Stimulated activated CD8-positive, alpha-beta memory T cell treated with anti-CD3 and anti-CD28 coated beads, Interleukin-4, amount 100 ng/mL, for 24 hours (primary cell): ENCODE measurements around the gene EYA4.

Experiments
- DNase-seq: peaks from one replicate; pipeline ENCODE4 v3.0.0-alpha.2; 2020; ENCODE audit warnings: low read depth

The EYA4 gene

DNA sequence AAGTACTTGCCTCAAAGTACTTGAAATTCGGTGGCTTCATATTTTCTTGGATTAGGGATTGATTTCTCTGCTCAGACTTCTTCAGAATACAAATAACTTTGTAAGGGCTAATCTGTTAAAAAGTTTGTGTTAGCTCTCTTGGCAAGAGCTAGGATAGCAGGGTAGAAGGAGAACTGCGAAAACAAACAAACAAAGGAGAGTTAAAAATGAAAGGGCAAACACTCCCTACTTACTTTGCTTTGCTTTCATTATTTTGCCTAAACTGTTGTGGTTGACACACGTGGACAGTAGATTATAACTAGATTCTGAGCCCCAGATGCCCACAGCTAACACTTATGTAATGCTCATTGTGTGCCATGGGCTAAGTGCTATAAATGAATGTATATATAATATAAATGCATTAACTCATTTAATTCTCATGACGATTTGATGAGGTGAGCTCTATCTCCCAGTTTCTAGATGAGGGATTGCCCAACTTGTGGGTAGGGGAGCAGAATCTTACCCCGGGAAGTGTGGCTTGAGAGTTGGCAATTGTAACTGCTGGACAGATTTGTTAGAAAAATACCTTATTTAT, 48.7 kb downstream of the EYA4 start:
- no peak for DNase-seq

DNA sequence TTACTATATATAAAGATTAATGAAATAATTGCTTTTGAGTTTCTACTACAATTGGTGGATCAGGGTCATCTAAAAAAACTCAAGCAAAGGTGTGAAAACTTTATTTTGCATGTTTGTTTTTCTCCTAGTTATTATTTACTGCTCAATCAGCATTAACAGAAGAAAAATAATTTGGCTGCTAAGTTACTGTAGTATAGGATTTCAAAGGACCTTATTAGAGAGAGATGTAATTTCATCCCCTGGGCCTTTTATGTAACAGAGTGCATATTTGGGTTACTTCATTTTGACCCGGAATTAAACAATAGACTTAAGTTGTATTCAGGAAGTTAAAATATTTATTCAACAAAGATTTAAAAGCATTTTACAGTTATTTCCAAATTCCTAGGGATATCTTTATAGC, 49.8 kb downstream of the EYA4 start:
- DNase-seq: no peak

DNA sequence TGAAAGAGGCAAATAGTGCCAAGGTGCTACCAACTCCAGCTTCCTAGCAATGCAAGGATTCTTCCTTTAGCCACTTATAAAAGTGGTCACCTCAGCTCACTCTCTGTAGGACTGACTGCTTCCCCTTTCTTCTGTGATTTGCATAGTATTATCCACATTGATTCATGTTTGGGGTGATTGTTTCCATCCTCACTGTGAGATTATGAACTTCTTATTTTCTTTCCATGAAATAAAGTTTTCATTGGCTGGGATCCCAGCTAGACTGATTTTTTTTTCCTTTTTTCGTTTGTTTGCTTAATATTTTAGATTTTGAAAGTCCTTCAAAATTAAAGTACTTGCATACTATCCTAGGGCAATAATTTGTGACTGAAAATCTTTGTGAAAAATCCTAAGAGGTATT, 50.5 kb downstream of the EYA4 start:
- DNase-seq: no peak

- no peak for DNase-seq
Observed at GRCh38 chr6:133297657-133298056, 56.5 kb downstream of the EYA4 start.

- DNase-seq: no peak
Observed at GRCh38 chr6:133298335-133298734, 57.2 kb downstream of the EYA4 start.

- no peak for DNase-seq
Observed at GRCh38 chr6:133298801-133299200, 57.6 kb downstream of the EYA4 start.

DNA sequence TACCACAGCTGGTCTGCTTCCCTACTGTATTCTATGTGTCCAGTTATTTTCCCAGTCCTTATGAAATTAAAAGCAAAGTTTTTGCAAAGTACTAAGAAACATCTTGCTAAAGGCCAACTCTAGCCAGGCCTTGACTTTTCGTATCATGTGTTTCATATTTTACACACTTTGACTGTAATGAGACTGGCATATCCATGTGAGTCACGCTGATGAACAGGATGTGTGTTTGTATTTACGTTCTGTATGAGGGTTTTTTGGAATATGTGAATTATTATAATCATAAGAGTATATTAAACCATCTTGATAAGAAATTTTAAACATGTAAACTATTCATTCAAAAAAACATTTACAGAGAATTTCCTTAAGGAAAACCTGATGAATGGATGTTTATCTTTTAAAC, 59.7 kb downstream of the EYA4 start:
- DNase-seq: no peak

- no peak for DNase-seq
Observed at GRCh38 chr6:133301835-133302234, 60.7 kb downstream of the EYA4 start.

- no peak for DNase-seq
Observed at GRCh38 chr6:133306931-133307330, 65.8 kb downstream of the EYA4 start.

DNA sequence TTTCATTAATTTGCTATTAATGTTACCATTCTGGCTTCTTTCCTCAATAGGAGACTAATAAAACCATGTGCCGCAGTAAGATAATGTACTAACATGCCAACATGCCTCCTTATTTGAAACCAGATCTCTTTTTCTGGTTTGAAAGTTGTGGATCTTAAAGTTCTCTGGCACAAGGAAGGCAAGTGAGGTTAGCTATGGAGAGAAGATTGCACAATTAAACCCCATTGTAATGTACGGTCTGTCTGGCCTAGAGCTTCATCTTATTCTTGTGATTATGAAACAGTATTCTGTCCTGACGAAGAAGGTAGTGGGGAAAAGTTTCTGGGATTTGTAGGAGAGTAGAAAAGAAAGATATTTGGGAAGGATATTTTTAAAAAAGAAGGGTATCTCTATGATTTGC, 68.4 kb downstream of the EYA4 start:
- no peak for DNase-seq

DNA sequence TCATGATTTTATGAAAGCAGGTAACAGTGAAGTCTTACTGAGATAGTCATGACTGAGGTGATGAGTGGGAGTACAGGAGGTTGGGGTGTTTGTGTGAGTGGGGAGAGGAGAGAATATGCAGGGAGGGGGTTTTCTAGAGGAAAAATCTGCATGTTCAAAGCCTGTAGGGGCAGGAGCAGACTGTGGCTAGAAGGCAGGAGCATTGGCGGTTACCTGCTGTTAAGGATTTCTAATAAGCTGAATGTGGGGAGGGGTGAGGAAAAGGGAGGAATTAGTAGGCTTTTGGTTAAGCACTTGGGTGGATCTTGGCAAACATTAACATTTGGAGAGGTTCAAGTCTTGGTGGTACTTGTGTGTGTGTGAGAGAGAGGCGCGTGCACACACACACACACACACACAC, 70.8 kb downstream of the EYA4 start:
- DNase-seq: no peak

DNA sequence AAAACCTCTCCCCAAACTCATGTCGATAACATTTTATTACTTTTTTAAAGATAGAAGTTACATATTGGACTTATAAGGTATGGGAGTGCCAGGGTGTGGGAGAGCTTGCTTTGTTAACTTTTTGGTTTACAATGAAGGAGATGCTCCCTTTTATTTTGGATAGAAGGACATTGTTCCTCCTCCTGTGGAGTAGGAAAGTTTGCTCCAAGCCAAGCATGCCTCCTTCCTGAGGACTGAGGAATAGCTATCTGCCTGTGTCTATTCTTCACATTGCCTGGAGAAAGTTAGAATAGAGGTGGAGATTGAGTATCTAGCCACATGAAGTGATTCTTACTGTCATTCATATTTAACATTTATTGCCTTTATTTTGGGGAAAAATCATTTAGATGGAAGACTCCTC, 71.9 kb downstream of the EYA4 start:
- DNase-seq: no peak

DNA sequence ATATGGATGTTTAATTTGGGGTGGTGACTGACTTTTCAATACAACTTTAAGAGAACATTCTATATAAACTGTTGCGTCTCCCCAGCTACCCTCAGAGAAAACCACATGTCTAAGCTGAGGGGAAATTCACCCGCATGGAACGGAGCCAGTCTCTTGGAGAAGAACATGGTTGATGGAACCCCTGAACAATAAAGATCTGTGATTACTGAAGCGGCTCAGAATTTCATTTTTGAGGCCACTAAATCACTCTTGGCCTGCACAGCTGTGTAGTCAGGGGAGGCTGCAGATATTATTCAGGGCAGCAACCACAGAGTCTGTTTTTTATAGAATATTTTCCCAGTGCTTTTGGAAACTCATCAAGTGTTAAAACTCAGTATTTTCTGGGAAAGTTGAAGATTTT, 73.8 kb downstream of the EYA4 start:
- DNase-seq: no peak

DNA sequence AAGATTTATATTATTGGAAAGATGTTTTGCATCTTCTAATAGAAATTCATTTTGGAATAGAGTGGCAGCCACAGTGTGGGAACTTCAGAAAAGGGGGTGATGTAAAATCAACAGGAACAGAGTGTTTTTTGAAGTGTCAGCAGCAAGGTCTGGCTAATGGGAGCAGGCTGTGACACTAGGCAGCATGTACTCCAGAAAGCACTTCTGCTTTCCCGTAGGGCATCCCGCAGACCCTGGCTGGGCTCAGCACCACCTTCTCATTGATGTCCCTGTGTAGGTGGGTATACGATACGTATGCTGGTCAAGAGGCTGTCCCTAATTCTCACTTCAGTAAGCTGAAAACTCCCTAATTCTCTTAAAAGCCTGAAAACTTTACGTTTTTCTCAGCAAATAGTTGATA, 74.7 kb downstream of the EYA4 start:
- no peak for DNase-seq

DNA sequence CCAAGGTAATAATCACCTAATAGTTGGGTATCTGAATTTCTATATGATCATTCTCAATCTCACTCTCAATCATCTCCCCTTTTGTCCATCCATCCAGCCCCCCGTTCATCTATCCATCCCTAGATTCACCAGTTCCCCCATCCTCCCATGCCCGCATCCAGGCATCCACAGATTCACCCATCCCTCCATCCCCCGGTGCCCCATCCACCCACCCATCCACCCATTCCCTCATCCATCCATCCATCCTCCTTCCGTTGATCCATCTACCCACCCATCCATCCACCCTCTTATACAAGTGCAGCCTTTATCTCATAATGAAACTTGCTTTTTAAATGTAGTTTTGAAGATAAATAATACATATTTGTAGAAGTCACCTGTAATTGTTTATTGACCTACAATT, 76.5 kb downstream of the EYA4 start:
- DNase-seq: no peak

- no peak for DNase-seq
Observed at GRCh38 chr6:133326584-133326983, 85.4 kb downstream of the EYA4 start.

- DNase-seq: no peak
Observed at GRCh38 chr6:133333852-133334251, 92.7 kb downstream of the EYA4 start.

DNA sequence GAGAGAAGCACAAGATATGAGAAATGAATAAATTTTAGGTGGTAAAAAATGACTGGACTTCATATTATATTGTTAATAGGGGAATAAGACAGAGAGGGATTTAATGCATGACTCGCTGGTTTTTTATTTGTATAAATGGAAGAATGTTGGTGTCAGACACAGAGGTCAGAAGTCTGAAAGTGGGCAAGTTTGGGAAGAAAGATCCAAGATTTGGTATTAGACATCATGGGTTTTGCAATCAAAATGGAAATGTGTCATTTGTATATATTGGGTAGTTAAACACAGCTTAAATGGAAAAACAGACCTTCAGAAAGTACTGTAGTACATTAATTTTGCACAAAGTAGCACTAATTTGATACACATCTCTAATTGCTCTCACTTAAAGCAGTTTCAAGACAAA, 96.2 kb downstream of the EYA4 start:
- DNase-seq: no peak

- no peak for DNase-seq
Observed at GRCh38 chr6:133339543-133340384, 98.6 kb downstream of the EYA4 start.

- no peak for DNase-seq
Observed at GRCh38 chr6:133340557-133340956, 99.4 kb downstream of the EYA4 start.

DNA sequence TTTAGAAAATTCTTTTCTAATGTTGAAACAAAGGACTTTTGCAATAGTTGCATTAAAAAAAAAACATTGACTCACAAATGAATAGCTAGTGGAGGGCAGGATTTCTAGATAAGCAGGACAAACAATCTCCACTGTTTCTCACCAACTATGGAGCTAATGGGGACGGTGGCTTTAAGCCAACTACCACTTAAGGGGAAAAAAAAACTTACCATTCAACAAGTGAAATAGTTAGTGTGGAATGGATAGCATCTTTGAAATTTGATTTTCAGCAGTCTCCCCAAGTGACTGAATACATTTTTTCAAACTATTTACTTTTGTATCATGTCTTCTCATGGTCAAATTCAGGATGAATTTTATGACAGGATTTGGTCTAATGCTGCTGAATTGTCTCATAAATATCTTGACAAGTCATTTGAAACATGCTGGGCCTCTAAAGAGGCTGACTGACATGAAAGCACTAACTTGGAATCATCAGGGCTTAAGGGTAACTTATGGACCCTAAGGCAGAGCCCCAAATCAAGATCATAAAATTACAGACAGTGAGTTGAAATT, 100.5 kb downstream of the EYA4 start:
- no peak for DNase-seq

DNA sequence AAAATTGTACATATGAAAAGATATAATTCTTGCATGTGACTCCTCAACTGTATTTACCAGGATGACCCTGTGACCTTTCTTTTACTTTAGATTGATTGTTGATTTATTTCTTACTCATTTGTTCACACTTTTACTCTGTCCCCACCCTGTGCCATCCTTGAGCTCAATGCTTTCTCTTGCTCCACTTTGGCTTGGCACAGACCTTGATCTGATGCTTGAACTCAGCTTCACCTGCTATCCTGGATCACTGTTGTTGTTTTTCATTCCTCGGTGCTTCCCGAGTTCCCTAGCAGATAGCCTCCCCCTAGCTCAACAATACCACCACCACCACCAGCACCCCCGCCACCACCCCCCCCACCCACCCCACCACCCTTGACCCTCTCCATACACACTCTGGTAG, 102.1 kb downstream of the EYA4 start:
- DNase-seq: no peak

DNA sequence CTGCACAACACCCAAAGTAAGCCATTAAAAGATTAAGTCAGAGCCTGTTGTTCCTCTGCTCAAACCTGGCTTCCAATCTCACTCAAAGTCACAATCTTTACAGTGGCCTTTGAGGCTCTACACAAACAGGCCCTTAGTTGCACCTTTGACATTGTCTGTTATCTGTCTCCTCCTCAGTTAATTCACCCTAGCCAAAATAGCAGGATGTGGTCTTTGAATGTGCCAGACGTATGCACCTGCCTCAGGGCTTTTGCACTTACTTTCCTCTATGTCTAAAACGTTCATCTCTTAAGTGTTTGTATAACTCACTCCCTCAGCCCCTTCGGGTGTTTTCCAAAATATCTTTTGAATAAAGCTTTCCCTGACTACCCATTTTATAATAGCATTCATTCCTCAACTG, 107.7 kb downstream of the EYA4 start:
- DNase-seq: no peak

GRCh38 chr6:133350928-133351327, 109.8 kb downstream of the EYA4 start:
- no peak for DNase-seq
